Smooth muscle cell (in vitro differentiated cells): Measurements from ENCODE around the gene IRX4. TPM values are rescaled to one million over a fixed set of nuclear protein-coding genes. Genes with fewer than 3 reads are reported as not detected.

Experiments used
- DNase-seq: peaks from one replicate; lab custom pipeline; 2025; ENCODE audit not compliant: unreplicated experiment; lab: John Stamatoyannopoulos, UW
- H2AFZ ChIP-seq: fragments of 200-600 bp; sonication (generic); 2 replicates; pipeline ENCODE4 v1.6.0; 2016; ENCODE audit warnings: antibody characterized with exemption, low read depth, mild to moderate bottlenecking
- H3F3A ChIP-seq: fragments of 200-600 bp; sonication (generic); 2 replicates; pipeline ENCODE4 v1.6.0; 2017; ENCODE audit warnings: antibody characterized with exemption, low read depth
- H3K27ac ChIP-seq: fragments of 200-600 bp; sonication (generic); 2 replicates; pipeline ENCODE4 v1.5.1; 2016; ENCODE audit warnings: low read depth, mild to moderate bottlenecking
- H3K27me3 ChIP-seq: fragments of 200-600 bp; sonication (generic); 2 replicates; pipeline ENCODE4 v1.6.1; 2016; ENCODE audit warnings: low read depth, mild to moderate bottlenecking
- H3K36me3 ChIP-seq: fragments of 200-600 bp; sonication (generic); 2 replicates; pipeline ENCODE4 v1.5.1; 2016; ENCODE audit warnings: low read depth
- H3K4me1 ChIP-seq: fragments of 200-600 bp; sonication (generic); 2 replicates; pipeline ENCODE4 v1.5.1; 2016; ENCODE audit warnings: low read depth
- H3K4me2 ChIP-seq: fragments of 200-600 bp; sonication (generic); 2 replicates; pipeline ENCODE4 v1.6.0; 2016; ENCODE audit warnings: mild to moderate bottlenecking
- H3K4me3 ChIP-seq: fragments of 200-600 bp; sonication (generic); 2 replicates; pipeline ENCODE4 v1.5.1; 2016; ENCODE audit warnings: mild to moderate bottlenecking
- H3K79me2 ChIP-seq: fragments of 200-600 bp; sonication (generic); 2 replicates; pipeline ENCODE4 v1.6.0; 2016; ENCODE audit warnings: low read depth, mild to moderate bottlenecking
- H3K9ac ChIP-seq: fragments of 200-600 bp; sonication (generic); 2 replicates; pipeline ENCODE4 v1.6.0; 2016; ENCODE audit warnings: low read depth
- H3K9me3 ChIP-seq: fragments of 200-600 bp; sonication (generic); replicated peaks from 2 replicates; pipeline ENCODE4 v1.5.1; 2016; ENCODE audit warnings: low read depth
- H4K20me1 ChIP-seq: fragments of 200-600 bp; sonication (generic); 2 replicates; pipeline ENCODE4 v1.6.0; 2016; ENCODE audit warnings: low read depth
- CTCF ChIP-seq: fragments of 200-600 bp; sonication (generic); IDR thresholded peaks from 2 replicates; pipeline ENCODE4 v1.5.1; 2017; ENCODE audit warnings: borderline replicate concordance, mild to moderate bottlenecking, antibody characterized with exemption; ENCODE audit not compliant: insufficient read depth, poor library complexity, severe bottlenecking
- WGBS: methylation state at CpG from one replicate; pipeline ENCODE4 v1.1.7; 2016; ENCODE audit warnings: low lambda C conversion rate; 5-methylcytosine and 5-hydroxymethylcytosine counted together
- polyA plus RNA-seq: library from polyadenylated mRNA; unstranded; fragments of >200 nt; fragmentation: Nextera tagmentation; extraction: Ambion mirVana; gene quantifications from 2 replicates; pipeline ENCODE4 v1.2.1, GENCODE V29; 2016
- total RNA-seq: library from RNA; depleted of rRNA; stranded (reverse); fragments of >200 nt; gene quantifications from 2 replicates; pipeline ENCODE4 v1.2.3, GENCODE V29; 2014

The IRX4 gene
- total and polyA plus RNA-seq, 2 experiments from 2014 or later = 0.18 to 0.40 TPM

GRCh38 chr5:1883925-1884677, 1.4 kb upstream of the IRX4 start:
- no peak for TF ChIP-seq CTCF
- no peaks in the 10 kb centered on the region for H3K79me2 ChIP-seq
- peak overlapping the region; percentile 80 for H3K4me2 ChIP-seq
- H3F3A ChIP-seq = no peaks in the 10 kb centered on the region
- no peak overlapping the region for H2AFZ ChIP-seq
- H3K27ac ChIP-seq = no peak overlapping the region
- H3K4me3 ChIP-seq = no peak overlapping the region
- no peak for DNase-seq
- no peaks in the 10 kb centered on the region for H4K20me1 ChIP-seq
- no peak overlapping the region for H3K9ac ChIP-seq
- H3K36me3 ChIP-seq = no peaks in the 10 kb centered on the region
- peaks cover 16% of the 10 kb centered on the region for H3K4me1 ChIP-seq
- 6% methylated on average over 40 of the region's 49 CpGs for WGBS
- peaks cover 100% of the 10 kb centered on the region for H3K27me3 ChIP-seq
- H3K9me3 ChIP-seq = no peaks in the 10 kb centered on the region

- no peaks in the 10 kb centered on the region for H3K79me2 ChIP-seq
- H3K27ac ChIP-seq = no peak overlapping the region
- DNase-seq = no peak
- H3K36me3 ChIP-seq = no peaks in the 10 kb centered on the region
- H2AFZ ChIP-seq = no peak overlapping the region
- TF ChIP-seq CTCF = peak; percentile 28
- peak overlapping the region; percentile 39 for H3K4me3 ChIP-seq
- under 1% methylated on average over 77 of the region's 78 CpGs for WGBS
- H3K4me1 ChIP-seq = peaks cover 16% of the 10 kb centered on the region
- H3K27me3 ChIP-seq = peaks cover 100% of the 10 kb centered on the region
- H4K20me1 ChIP-seq = no peaks in the 10 kb centered on the region
- H3K4me2 ChIP-seq = peak overlapping the region; percentile 80
- H3K9ac ChIP-seq = no peak overlapping the region
- no peaks in the 10 kb centered on the region for H3F3A ChIP-seq
- H3K9me3 ChIP-seq = no peaks in the 10 kb centered on the region
Measured at GRCh38 chr5:1883120-1883924, 597 bp upstream of the IRX4 start.

GRCh38 chr5:1881731-1882336, 891 bp downstream of the IRX4 start:
- H3K4me2 ChIP-seq = peak overlapping the region; percentile 80
- DNase-seq = no peak
- H3K27ac ChIP-seq = no peak overlapping the region
- no peaks in the 10 kb centered on the region for H3K9me3 ChIP-seq
- H3K4me3 ChIP-seq = no peak overlapping the region
- H3K27me3 ChIP-seq = peaks cover 100% of the 10 kb centered on the region
- no peaks in the 10 kb centered on the region for H4K20me1 ChIP-seq
- H3F3A ChIP-seq = no peaks in the 10 kb centered on the region
- no peaks in the 10 kb centered on the region for H3K79me2 ChIP-seq
- H2AFZ ChIP-seq = no peak overlapping the region
- H3K9ac ChIP-seq = no peak overlapping the region
- peaks cover 16% of the 10 kb centered on the region for H3K4me1 ChIP-seq
- H3K36me3 ChIP-seq = no peaks in the 10 kb centered on the region
- 6% methylated on average over 46 of the region's 59 CpGs for WGBS
- TF ChIP-seq CTCF = no peak
